WTC11 (cell line): ENCODE results near the gene CLDN14. TPM values are rescaled to one million over a fixed set of nuclear protein-coding genes. Genes with fewer than 3 reads are reported as not detected.

Source experiments
- ATAC-seq: fragments of 200-7000 bp; cut with Tn5 transposase; 2 replicates; pipeline ENCODE4 v1.10.0; 2021; ENCODE audit warnings: mild to moderate bottlenecking, moderate library complexity
- CTCF ChIA-PET: fragments of 300-600 bp; sonication (Branson Sonifier 250); formaldehyde crosslinking; loops from one replicate; lab custom pipeline; 2021; ENCODE audit warnings: antibody characterized with exemption; lab: Charles Lee
- POLR2A ChIA-PET: fragments of 350-600 bp; sonication (Branson Sonifier 250); formaldehyde crosslinking; loops from one replicate; lab custom pipeline; 2021; ENCODE audit warnings: antibody characterized with exemption; lab: Charles Lee
- DNase-seq: peaks from one replicate; pipeline ENCODE4 v3.0.0; 2021; ENCODE audit warnings: low spot score
- H3K27ac Mint-ChIP-seq: 2 replicates; pipeline ENCODE4 v1.8.0; 2021; ENCODE audit warnings: mixed read lengths
- H3K27me3 Mint-ChIP-seq: 2 replicates; pipeline ENCODE4 v1.8.0; 2021; ENCODE audit warnings: low read depth, mild to moderate bottlenecking, moderate library complexity, mixed read lengths
- H3K36me3 Mint-ChIP-seq: 2 replicates; pipeline ENCODE4 v1.8.0; 2021; ENCODE audit warnings: mixed read lengths
- H3K4me1 Mint-ChIP-seq: 2 replicates; pipeline ENCODE4 v1.8.0; 2022; ENCODE audit warnings: mixed read lengths
- H3K4me3 Mint-ChIP-seq: 2 replicates; pipeline ENCODE4 v1.8.0; 2021; ENCODE audit warnings: mild to moderate bottlenecking, moderate library complexity, mixed read lengths
- H3K9me3 Mint-ChIP-seq: 2 replicates; pipeline ENCODE4 v1.8.0; 2021; ENCODE audit warnings: mixed read lengths
- ATF1 ChIP-seq: sonication (generic); formaldehyde crosslinking; IDR thresholded peaks from 2 replicates; pipeline ENCODE4 v1.8.1; 2023; ENCODE audit warnings: mild to moderate bottlenecking, moderate library complexity, missing genetic modification reagents
- CREB1 ChIP-seq: sonication (generic); formaldehyde crosslinking; IDR thresholded peaks from 2 replicates; pipeline ENCODE4 v1.8.0; 2023; ENCODE audit warnings: mild to moderate bottlenecking, missing genetic modification reagents
- CREM ChIP-seq: sonication (generic); formaldehyde crosslinking; IDR thresholded peaks from 2 replicates; pipeline ENCODE4 v1.8.1; 2022; ENCODE audit warnings: mild to moderate bottlenecking, missing genetic modification reagents, moderate library complexity
- FOXP1 ChIP-seq: sonication (generic); formaldehyde crosslinking; IDR thresholded peaks from 2 replicates; pipeline ENCODE4 v1.8.0; 2022; ENCODE audit warnings: missing genetic modification reagents, mild to moderate bottlenecking, moderate library complexity, borderline replicate concordance
- GTF2I ChIP-seq: fragments of 250-450 bp; sonication (Bioruptor Pico); conservative IDR thresholded peaks from 2 replicates; pipeline ENCODE4 v1.4.0; 2021; ENCODE audit warnings: mild to moderate bottlenecking
- IRF2 ChIP-seq: sonication (generic); formaldehyde crosslinking; IDR thresholded peaks from 2 replicates; pipeline ENCODE4 v1.8.0; 2022; ENCODE audit warnings: low read depth, missing genetic modification reagents, borderline replicate concordance
- MXD4 ChIP-seq: fragments of 250-450 bp; sonication (Bioruptor Pico); IDR thresholded peaks from 2 replicates; pipeline ENCODE4 v1.8.0; 2021; ENCODE audit warnings: mild to moderate bottlenecking, moderate library complexity, borderline replicate concordance
- NFATC4 ChIP-seq: fragments of 250-450 bp; sonication (Bioruptor Pico); IDR thresholded peaks from 2 replicates; pipeline ENCODE4 v1.9.0; 2021; ENCODE audit warnings: mild to moderate bottlenecking
- NFE2L1 ChIP-seq: sonication (generic); formaldehyde crosslinking; IDR thresholded peaks from 2 replicates; pipeline ENCODE4 v1.8.1; 2023; ENCODE audit warnings: missing genetic modification reagents
- SMAD3 ChIP-seq: sonication (generic); formaldehyde crosslinking; IDR thresholded peaks from 2 replicates; pipeline ENCODE4 v1.8.0; 2022; ENCODE audit warnings: missing genetic modification reagents, mild to moderate bottlenecking, borderline replicate concordance
- SOX15 ChIP-seq: fragments of 250-450 bp; sonication (Bioruptor Pico); IDR thresholded peaks from 2 replicates; pipeline ENCODE4 v1.9.0; 2021; ENCODE audit warnings: mild to moderate bottlenecking
- TEAD1 ChIP-seq: sonication (generic); formaldehyde crosslinking; IDR thresholded peaks from 2 replicates; pipeline ENCODE4 v1.8.0; 2022; ENCODE audit warnings: mild to moderate bottlenecking, missing genetic modification reagents
- TEAD4 ChIP-seq: sonication (generic); formaldehyde crosslinking; IDR thresholded peaks from 2 replicates; pipeline ENCODE4 v1.8.0; 2022; ENCODE audit warnings: mild to moderate bottlenecking, missing genetic modification reagents
- ZNF121 ChIP-seq: sonication (generic); formaldehyde crosslinking; IDR thresholded peaks from 2 replicates; pipeline ENCODE4 v1.8.0; 2023; ENCODE audit warnings: missing genetic modification reagents
- ZNF423 ChIP-seq: fragments of 250-450 bp; sonication (Bioruptor Pico); IDR thresholded peaks from 2 replicates; pipeline ENCODE4 v2.1.2; 2022; ENCODE audit warnings: mild to moderate bottlenecking, moderate library complexity
- total RNA-seq: library from RNA; stranded (reverse); gene quantifications from 3 replicates; pipeline ENCODE4 v1.2.3, GENCODE V29; 2021
- TF ChIP-seq, protein P1 (sequence below): sonication (generic); formaldehyde crosslinking; IDR thresholded peaks from 2 replicates; pipeline ENCODE4 v1.8.1; 2022; ENCODE audit warnings: low read depth, missing genetic modification reagents, borderline replicate concordance
- TF ChIP-seq, protein P2 (sequence below): sonication (generic); formaldehyde crosslinking; IDR thresholded peaks from 2 replicates; pipeline ENCODE4 v1.8.1; 2023; ENCODE audit warnings: mild to moderate bottlenecking, missing genetic modification reagents, moderate library complexity
- TF ChIP-seq, protein P3 (sequence below): fragments of 250-450 bp; sonication (Bioruptor Pico); IDR thresholded peaks from 2 replicates; pipeline ENCODE4 v1.9.0; 2021; ENCODE audit warnings: mild to moderate bottlenecking
- TF ChIP-seq, protein P4 (sequence below): sonication (generic); formaldehyde crosslinking; conservative IDR thresholded peaks from 2 replicates; pipeline ENCODE4 v1.8.1; 2022; ENCODE audit warnings: mild to moderate bottlenecking, missing genetic modification reagents
- TF ChIP-seq, protein P5 (sequence below): fragments of 200-600 bp; IDR thresholded peaks from 2 replicates; pipeline ENCODE4 v1.8.0; 2022; ENCODE audit warnings: antibody characterized with exemption
- TF ChIP-seq, protein P6 (sequence below): sonication (generic); formaldehyde crosslinking; IDR thresholded peaks from 2 replicates; pipeline ENCODE4 v1.8.1; 2023; ENCODE audit warnings: mild to moderate bottlenecking, missing genetic modification reagents

Gene CLDN14
- total RNA-seq, 1 experiment from 2014 or later, result not detected

DNA sequence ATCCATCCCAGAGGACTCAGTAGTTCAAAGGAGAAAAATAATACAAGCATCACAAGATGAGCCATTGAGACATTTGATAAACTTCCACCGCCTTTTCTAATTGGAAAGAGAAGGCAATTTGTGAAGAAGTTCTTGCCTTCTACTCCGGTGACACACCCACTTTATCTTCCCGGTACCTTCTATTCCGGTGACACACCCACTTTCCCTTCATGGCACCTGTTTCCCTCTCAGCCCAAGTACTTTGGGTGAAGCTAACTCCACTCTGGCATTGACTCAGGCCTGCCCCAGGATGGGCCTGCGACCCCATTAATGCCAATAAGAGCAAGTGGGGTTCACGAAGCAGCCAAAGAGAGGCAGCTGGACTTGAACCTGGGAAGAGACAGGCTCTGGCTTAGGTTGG lies 38.2 kb downstream of the CLDN14 start (continued):
- TF ChIP-seq TEAD1 (CRISPR knock-in tag) (no peak), CREM (CRISPR knock-in tag) (no peak), TEAD4 (CRISPR knock-in tag) (no peak), NFATC4 (CRISPR knock-in tag) (no peak), IRF2 (no peak)

DNA sequence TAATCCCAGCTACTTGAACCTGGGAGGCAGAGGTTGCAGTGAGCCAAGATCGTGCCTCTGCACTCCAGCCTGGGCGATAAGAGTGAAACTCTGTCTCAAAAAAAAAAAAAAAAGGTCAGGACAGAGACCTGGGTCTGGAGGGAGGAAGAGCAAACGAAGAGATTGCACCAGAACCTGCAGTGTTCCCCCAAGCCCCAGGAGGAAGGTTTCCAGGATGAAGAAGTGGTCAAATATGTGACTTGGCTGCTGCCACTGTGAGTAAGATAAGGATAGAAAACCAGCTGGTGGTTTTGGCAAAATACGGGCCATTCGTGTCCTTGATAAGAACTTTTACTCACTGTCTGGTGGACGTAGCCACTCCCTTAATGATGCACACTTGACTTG lies 42.2 kb downstream of the CLDN14 start:
- Mint-ChIP-seq H3K27ac (no peak overlapping the region), H3K9me3 (no peaks in the 10 kb centered on the region), H3K27me3 (no peaks in the 10 kb centered on the region), H3K36me3 (no peaks in the 10 kb centered on the region), H3K4me1 (peaks cover 8% of the 10 kb centered on the region), H3K4me3 (no peak overlapping the region)
- TF ChIP-seq, protein P1, sequence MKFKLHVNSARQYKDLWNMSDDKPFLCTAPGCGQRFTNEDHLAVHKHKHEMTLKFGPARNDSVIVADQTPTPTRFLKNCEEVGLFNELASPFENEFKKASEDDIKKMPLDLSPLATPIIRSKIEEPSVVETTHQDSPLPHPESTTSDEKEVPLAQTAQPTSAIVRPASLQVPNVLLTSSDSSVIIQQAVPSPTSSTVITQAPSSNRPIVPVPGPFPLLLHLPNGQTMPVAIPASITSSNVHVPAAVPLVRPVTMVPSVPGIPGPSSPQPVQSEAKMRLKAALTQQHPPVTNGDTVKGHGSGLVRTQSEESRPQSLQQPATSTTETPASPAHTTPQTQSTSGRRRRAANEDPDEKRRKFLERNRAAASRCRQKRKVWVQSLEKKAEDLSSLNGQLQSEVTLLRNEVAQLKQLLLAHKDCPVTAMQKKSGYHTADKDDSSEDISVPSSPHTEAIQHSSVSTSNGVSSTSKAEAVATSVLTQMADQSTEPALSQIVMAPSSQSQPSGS, result no peak
- TF ChIP-seq NFATC4 (CRISPR knock-in tag) (no peak), ZNF423 (CRISPR knock-in tag) (no peak)
- CTCF ChIA-PET, result no interaction called here
- POLR2A ChIA-PET, result no interaction called here
- DNase-seq, result no peak
- no peak for ATAC-seq

DNA sequence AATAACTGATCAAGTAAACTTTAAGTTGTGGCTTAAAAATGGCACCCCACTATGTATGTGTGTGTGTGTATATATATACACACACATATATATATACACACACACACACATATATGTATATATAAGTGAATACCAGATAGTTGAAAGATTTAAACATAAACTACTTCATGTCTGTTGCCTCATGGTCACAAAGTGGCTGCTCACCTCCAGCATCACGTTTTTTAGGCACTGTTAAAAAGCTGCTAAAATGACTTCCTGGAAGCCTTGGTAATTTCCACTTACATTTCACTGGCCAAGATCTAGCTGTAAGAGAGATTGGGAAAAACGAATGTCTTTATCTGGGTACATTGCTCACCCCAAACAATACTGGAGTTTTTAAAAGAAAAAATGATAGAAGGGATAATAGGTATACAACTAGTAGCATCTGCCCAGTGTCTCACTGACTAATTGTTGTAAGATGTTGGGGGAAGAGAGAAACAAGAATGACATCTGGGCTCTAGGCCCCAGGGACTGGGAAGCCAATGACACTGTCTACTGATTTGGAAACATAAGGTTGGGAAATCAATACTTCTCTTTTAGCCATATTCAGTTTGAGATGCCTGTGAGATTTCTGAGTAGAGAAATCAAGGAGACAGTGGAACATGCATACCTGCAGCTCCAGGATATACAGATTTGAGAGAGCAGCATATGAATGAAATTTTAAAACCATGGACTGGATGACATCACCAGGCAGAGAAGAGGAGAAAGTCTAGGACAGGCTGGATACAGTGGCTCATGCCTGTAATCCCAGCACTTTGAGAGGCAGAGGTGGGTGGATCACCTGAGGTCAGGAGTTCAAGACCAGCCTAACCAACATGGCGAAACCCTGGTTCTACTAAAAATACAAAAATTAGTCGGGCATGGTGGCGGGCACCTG lies 42.8 kb downstream of the CLDN14 start:
- DNase-seq, result no peak
- ATAC-seq, result no peak
- Mint-ChIP-seq H3K27me3 (no peaks in the 10 kb centered on the region), H3K9me3 (no peaks in the 10 kb centered on the region), H3K27ac (no peak overlapping the region), H3K4me3 (no peak overlapping the region), H3K4me1 (peaks cover 8% of the 10 kb centered on the region), H3K36me3 (no peaks in the 10 kb centered on the region)
- TF ChIP-seq, protein P2, sequence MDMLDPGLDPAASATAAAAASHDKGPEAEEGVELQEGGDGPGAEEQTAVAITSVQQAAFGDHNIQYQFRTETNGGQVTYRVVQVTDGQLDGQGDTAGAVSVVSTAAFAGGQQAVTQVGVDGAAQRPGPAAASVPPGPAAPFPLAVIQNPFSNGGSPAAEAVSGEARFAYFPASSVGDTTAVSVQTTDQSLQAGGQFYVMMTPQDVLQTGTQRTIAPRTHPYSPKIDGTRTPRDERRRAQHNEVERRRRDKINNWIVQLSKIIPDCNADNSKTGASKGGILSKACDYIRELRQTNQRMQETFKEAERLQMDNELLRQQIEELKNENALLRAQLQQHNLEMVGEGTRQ (CRISPR knock-in tag), result no peak
- TF ChIP-seq TEAD4 (CRISPR knock-in tag) (no peak), FOXP1 (CRISPR knock-in tag) (no peak), ATF1 (CRISPR knock-in tag) (no peak), GTF2I (CRISPR knock-in tag) (no peak; the same call in 1 of the 2 replicates), IRF2 (no peak), NFE2L1 (CRISPR knock-in tag) (no peak), TEAD1 (CRISPR knock-in tag) (no peak), SMAD3 (CRISPR knock-in tag) (no peak), SOX15 (CRISPR knock-in tag) (no peak), ZNF121 (CRISPR knock-in tag) (no peak), MXD4 (CRISPR knock-in tag) (no peak), CREB1 (no peak)
- TF ChIP-seq, protein P3, sequence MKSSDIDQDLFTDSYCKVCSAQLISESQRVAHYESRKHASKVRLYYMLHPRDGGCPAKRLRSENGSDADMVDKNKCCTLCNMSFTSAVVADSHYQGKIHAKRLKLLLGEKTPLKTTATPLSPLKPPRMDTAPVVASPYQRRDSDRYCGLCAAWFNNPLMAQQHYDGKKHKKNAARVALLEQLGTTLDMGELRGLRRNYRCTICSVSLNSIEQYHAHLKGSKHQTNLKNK, result no peak
- TF ChIP-seq, protein P4, sequence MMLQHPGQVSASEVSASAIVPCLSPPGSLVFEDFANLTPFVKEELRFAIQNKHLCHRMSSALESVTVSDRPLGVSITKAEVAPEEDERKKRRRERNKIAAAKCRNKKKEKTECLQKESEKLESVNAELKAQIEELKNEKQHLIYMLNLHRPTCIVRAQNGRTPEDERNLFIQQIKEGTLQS, result no peak
- TF ChIP-seq, protein P5, sequence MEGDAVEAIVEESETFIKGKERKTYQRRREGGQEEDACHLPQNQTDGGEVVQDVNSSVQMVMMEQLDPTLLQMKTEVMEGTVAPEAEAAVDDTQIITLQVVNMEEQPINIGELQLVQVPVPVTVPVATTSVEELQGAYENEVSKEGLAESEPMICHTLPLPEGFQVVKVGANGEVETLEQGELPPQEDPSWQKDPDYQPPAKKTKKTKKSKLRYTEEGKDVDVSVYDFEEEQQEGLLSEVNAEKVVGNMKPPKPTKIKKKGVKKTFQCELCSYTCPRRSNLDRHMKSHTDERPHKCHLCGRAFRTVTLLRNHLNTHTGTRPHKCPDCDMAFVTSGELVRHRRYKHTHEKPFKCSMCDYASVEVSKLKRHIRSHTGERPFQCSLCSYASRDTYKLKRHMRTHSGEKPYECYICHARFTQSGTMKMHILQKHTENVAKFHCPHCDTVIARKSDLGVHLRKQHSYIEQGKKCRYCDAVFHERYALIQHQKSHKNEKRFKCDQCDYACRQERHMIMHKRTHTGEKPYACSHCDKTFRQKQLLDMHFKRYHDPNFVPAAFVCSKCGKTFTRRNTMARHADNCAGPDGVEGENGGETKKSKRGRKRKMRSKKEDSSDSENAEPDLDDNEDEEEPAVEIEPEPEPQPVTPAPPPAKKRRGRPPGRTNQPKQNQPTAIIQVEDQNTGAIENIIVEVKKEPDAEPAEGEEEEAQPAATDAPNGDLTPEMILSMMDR, result no peak
- TF ChIP-seq, protein P6, sequence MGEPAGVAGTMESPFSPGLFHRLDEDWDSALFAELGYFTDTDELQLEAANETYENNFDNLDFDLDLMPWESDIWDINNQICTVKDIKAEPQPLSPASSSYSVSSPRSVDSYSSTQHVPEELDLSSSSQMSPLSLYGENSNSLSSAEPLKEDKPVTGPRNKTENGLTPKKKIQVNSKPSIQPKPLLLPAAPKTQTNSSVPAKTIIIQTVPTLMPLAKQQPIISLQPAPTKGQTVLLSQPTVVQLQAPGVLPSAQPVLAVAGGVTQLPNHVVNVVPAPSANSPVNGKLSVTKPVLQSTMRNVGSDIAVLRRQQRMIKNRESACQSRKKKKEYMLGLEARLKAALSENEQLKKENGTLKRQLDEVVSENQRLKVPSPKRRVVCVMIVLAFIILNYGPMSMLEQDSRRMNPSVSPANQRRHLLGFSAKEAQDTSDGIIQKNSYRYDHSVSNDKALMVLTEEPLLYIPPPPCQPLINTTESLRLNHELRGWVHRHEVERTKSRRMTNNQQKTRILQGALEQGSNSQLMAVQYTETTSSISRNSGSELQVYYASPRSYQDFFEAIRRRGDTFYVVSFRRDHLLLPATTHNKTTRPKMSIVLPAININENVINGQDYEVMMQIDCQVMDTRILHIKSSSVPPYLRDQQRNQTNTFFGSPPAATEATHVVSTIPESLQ (CRISPR knock-in tag), result no peak
- ChIA-PET POLR2A (no interaction called here), CTCF (no interaction called here)
